CD4-positive, alpha-beta memory T cell (primary cell): ENCODE measurements around the gene SCAANT1. TPM values are rescaled to one million over a fixed set of nuclear protein-coding genes. Genes with fewer than 3 reads are reported as not detected.
A peak's percentile ranks its signal among the peaks of the same experiment; 100 is the strongest.

ENCODE experiments used
- CTCF ChIA-PET: fragments of 350-600 bp; sonication (Branson Sonifier 250); formaldehyde crosslinking; loops from one replicate; lab custom pipeline; 2021; ENCODE audit warnings: inconsistent platforms; ENCODE audit not compliant: partially characterized antibody; lab: Charles Lee
- POLR2A ChIA-PET: fragments of 350-600 bp; sonication (Branson Sonifier 250); formaldehyde crosslinking; loops from one replicate; lab custom pipeline; 2021; ENCODE audit not compliant: partially characterized antibody; lab: Charles Lee
- DNase-seq, 5 donors: peaks; one replicate each; pipeline versions ENCODE4 v3.0.0 to v3.0.0-alpha.2; 2020 to 2022; ENCODE audit warnings: mixed read lengths in 1 of 5
- H3K27ac ChIP-seq: one replicate; pipeline ENCODE4 v1.7.0; 2013; ENCODE audit warnings: low read depth, low read length
- H3K27me3 ChIP-seq: 2 replicates; pipeline ENCODE4 v1.7.0; 2013; ENCODE audit warnings: mild to moderate bottlenecking, low read length, moderate library complexity; ENCODE audit not compliant: insufficient read depth
- H3K36me3 ChIP-seq: 2 replicates; pipeline ENCODE4 v1.7.0; 2013; ENCODE audit warnings: mild to moderate bottlenecking, low read length, moderate library complexity; ENCODE audit not compliant: insufficient read depth
- H3K4me1 ChIP-seq: 2 replicates; pipeline ENCODE4 v1.7.0; 2013; ENCODE audit warnings: mild to moderate bottlenecking, low read length, moderate library complexity; ENCODE audit not compliant: insufficient read depth
- H3K4me3 ChIP-seq, 2 donors: one replicate each; pipeline ENCODE4 v1.7.0; 2013; ENCODE audit warnings: low read length in 2 of 2, mild to moderate bottlenecking in 1 of 2
- H3K9me3 ChIP-seq, 2 donors: one replicate each; pipeline ENCODE4 v1.7.0; 2013; ENCODE audit warnings: low read length in 2 of 2, control low read depth in 1 of 2; ENCODE audit not compliant: control insufficient read depth in 1 of 2
- H3K27ac Mint-ChIP-seq, 7 donors: one replicate each; pipeline ENCODE4 v1.8.0; 2020 to 2021; ENCODE audit warnings: mixed read lengths in 7 of 7, mild to moderate bottlenecking in 6 of 7, inconsistent platforms in 3 of 7, moderate library complexity in 3 of 7
- H3K27me3 Mint-ChIP-seq, 2 donors: one replicate each; pipeline ENCODE4 v1.8.0; 2020 to 2021; ENCODE audit warnings: mixed read lengths in 2 of 2
- H3K36me3 Mint-ChIP-seq, 2 donors: one replicate each; pipeline ENCODE4 v1.8.0; 2020 to 2021; ENCODE audit warnings: mixed read lengths in 2 of 2, inconsistent platforms in 1 of 2, mild to moderate bottlenecking in 1 of 2
- H3K4me1 Mint-ChIP-seq, 4 donors: one replicate each; pipeline ENCODE4 v1.8.0; 2020 to 2021; ENCODE audit warnings: mixed read lengths in 4 of 4, mild to moderate bottlenecking in 1 of 4
- H3K4me3 Mint-ChIP-seq, 8 donors: one replicate each; pipeline ENCODE4 v1.8.0; 2020 to 2021; ENCODE audit warnings: mixed read lengths in 8 of 8, mild to moderate bottlenecking in 7 of 8, moderate library complexity in 6 of 8, inconsistent platforms in 3 of 8
- H3K9me3 Mint-ChIP-seq, 8 donors: one replicate each; pipeline ENCODE4 v1.8.0; 2020 to 2021; ENCODE audit warnings: mixed read lengths in 8 of 8, mild to moderate bottlenecking in 5 of 8, inconsistent platforms in 3 of 8, moderate library complexity in 1 of 8
- intact Hi-C: fragments of 100-400 bp; cut with micrococcal nuclease; formaldehyde crosslinking; loops from one replicate; pipeline ENCODE4 v1.15.1; 2023
- polyA plus RNA-seq, 2 donors: library from polyadenylated mRNA; unstranded; fragments of 300-500 nt; fragmentation: Illumina TruSeq; gene quantifications; one replicate each; pipeline ENCODE4 v1.2.3, GENCODE V29; 2021
- total RNA-seq, 2 experiments: library from RNA; stranded (reverse); gene quantifications; one replicate each; pipeline ENCODE4 v1.2.3, GENCODE V29; 2021

Gene SCAANT1
- total and polyA plus RNA-seq, 4 experiments from 2014 or later: not detected

DNA sequence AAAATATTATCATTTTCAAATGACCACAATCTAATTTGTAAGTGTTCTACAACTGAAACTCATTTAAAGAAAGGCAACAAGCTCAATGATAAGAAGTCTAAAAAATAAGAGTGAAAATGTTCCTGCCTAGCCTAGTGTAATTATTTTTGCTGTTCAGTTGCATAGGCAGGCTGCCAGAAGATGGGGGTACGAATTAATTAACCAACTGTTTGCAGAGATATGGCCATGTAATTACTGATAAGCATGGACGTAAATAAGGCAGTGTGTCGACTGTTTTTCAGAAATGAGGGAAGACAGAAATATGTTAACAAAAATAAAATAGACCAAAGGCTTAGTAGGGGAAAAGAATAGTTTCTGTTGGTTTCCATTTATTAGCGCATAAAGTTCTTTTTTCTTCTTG, 24.7 kb upstream of the SCAANT1 start:
- intact Hi-C loops: no loop called here
- no peak overlapping the region for H3K4me3 Mint-ChIP-seq
- Histone ChIP-seq H3K9me3 (no peaks in the 10 kb centered on the region), H3K4me1 (peaks cover 59% of the 10 kb centered on the region), H3K4me3 (no peak overlapping the region), H3K36me3 (no peaks in the 10 kb centered on the region), H3K27ac (no peak overlapping the region), H3K27me3 (no peaks in the 10 kb centered on the region)
- H3K27ac Mint-ChIP-seq: peak overlapping the region in 3 of 7 donors; percentile 0 to 53 (median 47)
- ChIA-PET POLR2A (interaction anchor here (1.6 kb wide), 1 partner anchor 25 kb away, joined by 5 read pairs; the partner anchor contains the start of gene SCAANT1), CTCF (interaction anchor here (1.0 kb wide), 1 partner anchor 13 kb away, joined by 3 read pairs; no protein-coding TSS in a partner anchor)
- peaks cover 2% of the 10 kb centered on the region in 2 donors for H3K36me3 Mint-ChIP-seq
- DNase-seq: no peak
- H3K9me3 Mint-ChIP-seq: no peaks in the 10 kb centered on the region
- no peaks in the 10 kb centered on the region for H3K27me3 Mint-ChIP-seq
- H3K4me1 Mint-ChIP-seq: peaks cover 53 to 94% (median 67%) of the 10 kb centered on the region in 4 donors

DNA sequence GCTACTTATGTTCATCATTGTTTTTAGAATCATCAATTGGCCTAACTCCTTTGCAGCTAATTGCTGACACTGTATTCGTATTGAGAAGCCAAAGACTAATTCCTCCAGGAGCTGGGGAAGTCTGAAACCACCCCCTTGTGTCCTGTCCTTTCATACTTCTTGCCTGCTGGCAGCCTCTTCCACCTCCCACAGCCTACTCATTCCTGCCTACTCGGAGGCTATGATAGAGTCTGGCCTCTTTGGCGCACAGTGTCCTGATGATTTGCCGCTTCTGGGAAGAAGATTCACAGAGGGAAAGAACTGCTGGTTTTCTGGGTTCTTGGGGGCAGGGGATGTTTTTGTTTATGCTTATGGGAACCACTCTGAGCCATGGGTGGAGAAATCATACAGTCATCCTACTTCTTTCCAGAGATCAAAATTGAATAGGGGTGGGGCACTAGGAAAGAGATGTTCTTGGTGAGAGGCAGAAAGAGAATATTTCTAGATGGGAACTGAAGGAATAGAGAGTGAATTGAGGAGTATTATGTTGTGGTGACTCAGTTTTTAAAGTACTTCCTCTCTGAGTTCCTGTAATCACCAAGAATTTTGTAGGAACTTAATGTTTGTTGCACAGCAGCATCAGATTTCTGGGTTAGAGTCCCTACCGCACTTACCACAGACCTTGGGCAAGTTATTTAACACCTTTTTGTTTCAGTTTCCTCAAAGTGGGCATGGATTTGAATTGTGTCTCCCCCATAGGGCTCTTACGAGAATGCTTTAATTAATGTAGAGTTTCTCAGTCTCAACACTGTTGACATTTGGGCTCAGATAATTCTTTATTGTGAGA, 22.1 kb upstream of the SCAANT1 start:
- no peak overlapping the region for H3K4me3 ChIP-seq
- no peaks in the 10 kb centered on the region for H3K27me3 ChIP-seq
- no peaks in the 10 kb centered on the region for H3K36me3 Mint-ChIP-seq
- no peaks in the 10 kb centered on the region for H3K9me3 Mint-ChIP-seq
- no peaks in the 10 kb centered on the region for H3K27me3 Mint-ChIP-seq
- no peaks in the 10 kb centered on the region for H3K36me3 ChIP-seq
- H3K27ac Mint-ChIP-seq: peak overlapping the region; percentile 27 to 91 (median 81)
- H3K27ac ChIP-seq: peak overlapping the region; percentile 30
- DNase-seq: peak; percentile 43 to 62 (median 51)
- ChIA-PET CTCF (interaction anchor here (1.0 to 1.6 kb wide), 3 partner anchors 27 to 117 kb away, joined by 3 to 6 read pairs (median 4); partner anchors contain the start of gene PSMD6), POLR2A (no interaction called here)
- peaks cover 69% of the 10 kb centered on the region for H3K4me1 ChIP-seq
- H3K4me3 Mint-ChIP-seq: peak overlapping the region in 7 of 8 donors; percentile 34 to 71 (median 62)
- intact Hi-C loops: no loop called here
- H3K9me3 ChIP-seq: no peaks in the 10 kb centered on the region
- H3K4me1 Mint-ChIP-seq: peaks cover 60 to 89% (median 71%) of the 10 kb centered on the region in 4 donors

DNA sequence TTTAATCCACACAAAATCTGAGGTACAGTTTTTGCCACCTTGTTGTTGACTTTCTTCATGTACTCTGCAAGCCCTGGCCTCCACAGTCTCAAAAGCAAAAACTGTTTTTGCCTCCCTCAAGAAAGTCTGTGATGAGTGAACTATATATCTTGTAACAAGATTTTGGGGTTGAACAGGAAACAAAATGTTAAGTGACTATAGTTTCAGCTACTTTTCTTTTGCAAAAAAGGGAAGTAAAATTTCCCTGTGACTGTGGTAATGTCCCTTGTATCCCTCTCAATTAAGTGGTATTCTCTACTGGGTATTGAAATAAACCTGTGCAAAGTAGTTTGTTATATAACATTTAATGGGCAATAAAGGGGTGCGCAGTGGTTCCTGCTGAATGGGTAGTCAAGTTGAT, 21.3 kb upstream of the SCAANT1 start:
- Histone ChIP-seq H3K4me1 (peaks cover 68% of the 10 kb centered on the region), H3K4me3 (no peak overlapping the region), H3K27me3 (no peaks in the 10 kb centered on the region), H3K27ac (no peak overlapping the region), H3K9me3 (no peaks in the 10 kb centered on the region), H3K36me3 (no peaks in the 10 kb centered on the region)
- ChIA-PET POLR2A (no interaction called here), CTCF (interaction anchor here (1.5 to 1.6 kb wide), 2 partner anchors 28 to 90 kb away, joined by 4 to 6 read pairs; partner anchors contain the start of gene PSMD6)
- Mint-ChIP-seq H3K27ac (peak overlapping the region in 6 of 7 donors; percentile 73 to 90 (median 82)), H3K4me1 (peaks cover 61 to 89% (median 71%) of the 10 kb centered on the region in 4 donors), H3K4me3 (peak overlapping the region in 4 of 8 donors; percentile 1 to 69 (median 56)), H3K27me3 (no peaks in the 10 kb centered on the region), H3K36me3 (peaks cover 0 to 5% of the 10 kb centered on the region in 2 donors), H3K9me3 (no peaks in the 10 kb centered on the region)
- DNase-seq: no peak
- intact Hi-C loops: no loop called here

DNA sequence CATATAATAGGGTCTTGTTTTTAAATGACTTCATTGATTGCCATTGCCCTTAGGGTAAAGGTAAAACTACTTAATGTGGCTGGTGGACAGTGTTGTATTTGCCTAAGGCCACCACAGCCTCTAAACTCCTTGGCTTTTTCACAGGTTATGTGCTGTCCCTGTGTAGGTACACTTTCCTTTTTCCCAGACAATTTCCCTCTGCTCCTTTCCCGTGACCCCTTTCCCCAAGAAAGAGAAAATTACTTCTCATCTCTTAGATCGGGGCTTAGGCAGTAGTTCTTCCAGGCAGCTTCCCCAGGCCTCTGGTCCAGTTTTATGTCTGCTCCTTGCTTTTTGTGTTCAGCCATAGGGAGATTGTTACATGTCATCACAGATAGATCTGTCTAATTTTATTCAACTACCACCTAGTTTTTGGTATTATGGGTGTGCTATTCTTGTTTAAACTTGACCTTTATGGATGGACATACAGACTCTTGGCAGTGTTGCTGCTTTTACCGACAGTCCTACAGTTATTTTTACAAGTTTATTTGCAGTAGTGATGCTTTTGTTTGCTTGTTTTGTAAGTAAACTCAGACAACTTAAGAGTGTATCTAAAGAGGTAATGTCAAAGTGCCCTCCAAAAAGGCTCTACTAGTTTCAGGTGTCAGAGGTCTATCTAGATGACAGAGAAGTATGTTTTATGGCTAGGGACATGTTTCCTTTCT, 20.5 kb upstream of the SCAANT1 start:
- Histone ChIP-seq H3K36me3 (no peaks in the 10 kb centered on the region), H3K4me1 (peaks cover 60% of the 10 kb centered on the region), H3K4me3 (no peak overlapping the region), H3K27me3 (no peaks in the 10 kb centered on the region), H3K9me3 (no peaks in the 10 kb centered on the region), H3K27ac (no peak overlapping the region)
- H3K27me3 Mint-ChIP-seq: no peaks in the 10 kb centered on the region
- ChIA-PET CTCF (interaction anchor here (1.5 to 1.6 kb wide), 2 partner anchors 29 to 91 kb away, joined by 4 to 6 read pairs; partner anchors contain the start of gene PSMD6), POLR2A (no interaction called here)
- H3K4me3 Mint-ChIP-seq: peak overlapping the region in 3 of 8 donors; percentile 33 to 69 (median 47)
- peak overlapping the region; percentile 58 to 90 (median 74) for H3K27ac Mint-ChIP-seq
- intact Hi-C loops: no loop called here
- no peak for DNase-seq
- no peaks in the 10 kb centered on the region for H3K9me3 Mint-ChIP-seq
- H3K36me3 Mint-ChIP-seq: peaks cover 2 to 8% of the 10 kb centered on the region in 2 donors
- peaks cover 56 to 88% (median 66%) of the 10 kb centered on the region in 4 donors for H3K4me1 Mint-ChIP-seq

DNA sequence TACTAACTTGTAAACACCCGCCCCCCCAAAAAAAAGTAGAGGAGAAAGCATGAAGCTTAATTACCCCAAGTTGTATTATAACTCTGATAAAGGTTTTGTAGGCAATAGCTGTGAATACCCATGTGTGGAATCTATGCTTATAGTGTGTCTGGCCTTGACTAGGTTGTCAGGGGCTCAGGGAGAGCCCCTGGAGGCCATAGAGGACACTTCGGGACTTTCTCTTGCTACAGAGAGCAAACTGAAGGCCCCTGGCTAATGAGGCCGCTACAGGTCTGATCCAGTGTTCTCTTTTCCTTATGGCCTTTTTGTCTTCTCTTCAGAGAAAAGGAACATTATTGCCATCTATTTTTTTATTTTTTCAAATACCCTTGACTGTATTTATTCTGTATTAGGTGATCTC, 19.1 kb upstream of the SCAANT1 start:
- Histone ChIP-seq H3K27me3 (no peaks in the 10 kb centered on the region), H3K36me3 (peaks cover under 1% of the 10 kb centered on the region), H3K9me3 (no peaks in the 10 kb centered on the region), H3K4me1 (peaks cover 48% of the 10 kb centered on the region), H3K27ac (no peak overlapping the region), H3K4me3 (no peak overlapping the region)
- ChIA-PET POLR2A (no interaction called here), CTCF (interaction anchor here (0.7 kb wide), 1 partner anchor 31 kb away, joined by 3 read pairs; no protein-coding TSS in a partner anchor)
- H3K27me3 Mint-ChIP-seq: no peaks in the 10 kb centered on the region
- intact Hi-C loops: no loop called here
- H3K9me3 Mint-ChIP-seq: no peaks in the 10 kb centered on the region
- H3K27ac Mint-ChIP-seq: peak overlapping the region in 5 of 7 donors; percentile 27 to 67 (median 64)
- H3K4me1 Mint-ChIP-seq: peaks cover 48 to 85% (median 65%) of the 10 kb centered on the region in 4 donors
- peaks cover 4 to 20% of the 10 kb centered on the region in 2 donors for H3K36me3 Mint-ChIP-seq
- DNase-seq: no peak
- no peak overlapping the region for H3K4me3 Mint-ChIP-seq

DNA sequence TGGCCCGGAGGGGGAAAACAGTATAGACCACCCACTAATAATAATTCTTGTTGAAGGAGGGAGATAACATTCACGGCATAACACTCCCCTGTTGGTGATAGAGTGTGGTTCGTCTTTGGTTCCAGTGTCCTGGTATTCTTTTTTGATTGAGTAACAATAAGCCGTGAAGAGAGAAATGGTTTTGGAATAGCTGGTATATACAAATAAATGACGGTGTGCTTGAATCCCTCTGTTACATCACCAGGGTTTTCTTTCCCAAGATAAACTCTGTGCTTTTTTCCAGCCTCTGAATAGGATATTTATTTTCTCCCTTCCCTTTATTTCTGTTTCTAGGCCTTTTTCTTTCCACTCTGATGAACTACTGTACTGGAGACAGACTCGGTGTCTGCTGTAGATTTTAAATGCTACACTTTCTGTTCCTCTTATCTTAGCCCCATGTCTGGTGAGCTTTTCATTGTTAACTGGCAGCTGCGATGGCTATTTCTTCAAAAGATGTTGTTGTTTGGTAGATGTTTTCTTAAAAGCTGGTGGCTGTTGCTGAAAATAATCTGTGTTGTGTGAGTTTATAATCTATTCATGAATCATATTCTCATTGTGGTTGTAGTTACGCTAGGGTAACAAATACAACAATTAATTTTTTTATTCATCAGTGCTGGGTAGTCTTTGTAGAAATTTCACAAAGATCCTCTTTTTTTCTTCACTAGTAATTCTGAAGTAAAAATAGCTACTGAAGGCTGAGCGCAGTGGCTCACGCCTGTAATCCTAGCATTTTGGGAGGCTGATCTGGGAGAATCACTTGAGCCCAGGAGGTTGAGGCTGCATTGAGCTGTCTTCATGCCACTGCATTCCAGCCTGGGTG, 15.5 kb upstream of the SCAANT1 start:
- no peak for DNase-seq
- peaks cover 6% of the 10 kb centered on the region for H3K36me3 ChIP-seq
- no peaks in the 10 kb centered on the region for H3K27me3 ChIP-seq
- H3K4me3 ChIP-seq: no peak overlapping the region
- Mint-ChIP-seq H3K9me3 (no peaks in the 10 kb centered on the region), H3K36me3 (peaks cover 28 to 48% of the 10 kb centered on the region in 2 donors), H3K27ac (peak overlapping the region in 5 of 7 donors; percentile 5 to 73 (median 26)), H3K27me3 (no peaks in the 10 kb centered on the region), H3K4me1 (peaks cover 37 to 78% (median 62%) of the 10 kb centered on the region in 4 donors), H3K4me3 (no peak overlapping the region)
- intact Hi-C loops: no loop called here
- no peak overlapping the region for H3K27ac ChIP-seq
- no peaks in the 10 kb centered on the region for H3K9me3 ChIP-seq
- ChIA-PET POLR2A (interaction anchor here (1.1 to 1.6 kb wide), 3 partner anchors 10 to 96 kb away, joined by 4 read pairs; no protein-coding TSS in a partner anchor), CTCF (interaction anchor here (0.7 to 1.9 kb wide), 3 partner anchors 10 to 66 kb away, joined by 3 to 8 read pairs (median 3); no protein-coding TSS in a partner anchor)
- peaks cover 17% of the 10 kb centered on the region for H3K4me1 ChIP-seq
